ENCODE measurements around the gene PDS5B. TPM values are rescaled to one million over a fixed set of nuclear protein-coding genes. Genes with fewer than 3 reads are reported as not detected.

The PDS5B gene
- total RNA-seq, 1 experiment from 2014 or later: 44.3 TPM

DNA sequence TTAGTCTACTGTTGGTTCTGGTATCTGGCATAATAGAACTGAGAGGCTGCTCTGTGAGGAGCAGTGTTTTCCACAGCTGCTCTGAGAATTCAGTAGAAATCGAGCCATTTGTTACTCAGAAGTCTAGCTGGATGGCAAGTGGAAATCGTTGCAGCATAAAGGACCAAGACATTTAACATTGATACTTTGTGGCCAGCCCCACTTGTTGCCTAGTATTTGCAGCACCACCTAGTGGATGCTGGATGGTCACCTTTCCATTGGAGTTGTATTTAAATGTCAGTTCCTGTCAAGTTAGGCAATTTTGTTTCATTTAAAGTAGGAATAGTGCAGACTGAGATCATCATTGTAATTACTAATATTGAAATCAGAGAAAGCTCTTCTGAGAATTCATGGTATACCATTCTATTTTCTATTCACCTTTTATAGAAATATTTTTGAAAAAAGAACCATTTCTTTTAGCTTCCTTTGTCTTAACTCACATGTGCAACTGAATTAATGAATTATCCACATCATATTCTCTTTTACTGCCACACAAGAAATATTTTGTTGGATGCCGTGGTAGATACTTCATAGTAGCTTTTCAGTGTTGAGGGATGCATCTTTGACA is 64.6 kb downstream of the PDS5B start:
- ChIA-PET CTCF (interaction anchor here (0.6 to 2.7 kb wide), 27 partner anchors 9 to 892 kb away, joined by 3 to 34 read pairs (median 4); partner anchors contain the start of gene PDS5B), POLR2A (no interaction called here)
- H3K27me3 Mint-ChIP-seq (ENCODE audit: low read depth): no peaks in the 10 kb centered on the region
- TF ChIP-seq MYBL2 (CRISPR knock-in tag; IDR thresholded peaks at IDR 0.05): no peak
- TF ChIP-seq, protein P1, sequence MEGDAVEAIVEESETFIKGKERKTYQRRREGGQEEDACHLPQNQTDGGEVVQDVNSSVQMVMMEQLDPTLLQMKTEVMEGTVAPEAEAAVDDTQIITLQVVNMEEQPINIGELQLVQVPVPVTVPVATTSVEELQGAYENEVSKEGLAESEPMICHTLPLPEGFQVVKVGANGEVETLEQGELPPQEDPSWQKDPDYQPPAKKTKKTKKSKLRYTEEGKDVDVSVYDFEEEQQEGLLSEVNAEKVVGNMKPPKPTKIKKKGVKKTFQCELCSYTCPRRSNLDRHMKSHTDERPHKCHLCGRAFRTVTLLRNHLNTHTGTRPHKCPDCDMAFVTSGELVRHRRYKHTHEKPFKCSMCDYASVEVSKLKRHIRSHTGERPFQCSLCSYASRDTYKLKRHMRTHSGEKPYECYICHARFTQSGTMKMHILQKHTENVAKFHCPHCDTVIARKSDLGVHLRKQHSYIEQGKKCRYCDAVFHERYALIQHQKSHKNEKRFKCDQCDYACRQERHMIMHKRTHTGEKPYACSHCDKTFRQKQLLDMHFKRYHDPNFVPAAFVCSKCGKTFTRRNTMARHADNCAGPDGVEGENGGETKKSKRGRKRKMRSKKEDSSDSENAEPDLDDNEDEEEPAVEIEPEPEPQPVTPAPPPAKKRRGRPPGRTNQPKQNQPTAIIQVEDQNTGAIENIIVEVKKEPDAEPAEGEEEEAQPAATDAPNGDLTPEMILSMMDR (IDR thresholded peaks at IDR 0.05): peak; percentile 15; the same call in 1 of the 2 replicates
- H3K36me3 Mint-ChIP-seq: peaks cover 29% of the 10 kb centered on the region
- DNase-seq (ENCODE audit: low spot score): peak; percentile 53
- peaks cover 9% of the 10 kb centered on the region for H3K4me1 Mint-ChIP-seq
- H3K4me3 Mint-ChIP-seq: no peak overlapping the region
- H3K9me3 Mint-ChIP-seq: peaks cover 19% of the 10 kb centered on the region
- peak; percentile 89 for ATAC-seq
- 0 out of 2 replicates have a peak overlapping the region, but pooled peaks have one; percentile 34 for H3K27ac Mint-ChIP-seq

GRCh38 chr13:32657309-32657708 is 71.1 kb downstream of the PDS5B start:
- no peak for DNase-seq (ENCODE audit: low spot score)
- no peaks in the 10 kb centered on the region for H3K27me3 Mint-ChIP-seq (ENCODE audit: low read depth)
- CTCF ChIA-PET: no interaction called here
- no peak for ATAC-seq
- POLR2A ChIA-PET: no interaction called here
- H3K4me3 Mint-ChIP-seq: no peak overlapping the region
- no peak overlapping the region for H3K27ac Mint-ChIP-seq
- TF ChIP-seq AFF4 (CRISPR knock-in tag; IDR thresholded peaks at IDR 0.05; ENCODE audit: borderline replicate concordance): no peak
- TF ChIP-seq FOXK1 (CRISPR knock-in tag; IDR thresholded peaks at IDR 0.05): no peak
- TF ChIP-seq KAT7 (CRISPR knock-in tag; IDR thresholded peaks at IDR 0.05; ENCODE audit: borderline replicate concordance): no peak
- TF ChIP-seq SOX15 (CRISPR knock-in tag; IDR thresholded peaks at IDR 0.05): no peak
- TF ChIP-seq, protein P2, sequence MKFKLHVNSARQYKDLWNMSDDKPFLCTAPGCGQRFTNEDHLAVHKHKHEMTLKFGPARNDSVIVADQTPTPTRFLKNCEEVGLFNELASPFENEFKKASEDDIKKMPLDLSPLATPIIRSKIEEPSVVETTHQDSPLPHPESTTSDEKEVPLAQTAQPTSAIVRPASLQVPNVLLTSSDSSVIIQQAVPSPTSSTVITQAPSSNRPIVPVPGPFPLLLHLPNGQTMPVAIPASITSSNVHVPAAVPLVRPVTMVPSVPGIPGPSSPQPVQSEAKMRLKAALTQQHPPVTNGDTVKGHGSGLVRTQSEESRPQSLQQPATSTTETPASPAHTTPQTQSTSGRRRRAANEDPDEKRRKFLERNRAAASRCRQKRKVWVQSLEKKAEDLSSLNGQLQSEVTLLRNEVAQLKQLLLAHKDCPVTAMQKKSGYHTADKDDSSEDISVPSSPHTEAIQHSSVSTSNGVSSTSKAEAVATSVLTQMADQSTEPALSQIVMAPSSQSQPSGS (CRISPR knock-in tag; IDR thresholded peaks at IDR 0.05; ENCODE audit: borderline replicate concordance, low read depth): no peak
- no peak for TF ChIP-seq GRHL2 (CRISPR knock-in tag; IDR thresholded peaks at IDR 0.05; ENCODE audit: insufficient replicate concordance, severe bottlenecking)
- TF ChIP-seq E2F4 (CRISPR knock-in tag; IDR thresholded peaks at IDR 0.05; ENCODE audit: borderline replicate concordance, low read depth): no peak
- TF ChIP-seq PRRX2 (CRISPR knock-in tag; IDR thresholded peaks at IDR 0.05): no peak
- no peak for TF ChIP-seq OVOL2 (CRISPR knock-in tag; IDR thresholded peaks at IDR 0.05; ENCODE audit: borderline replicate concordance)
- no peak for TF ChIP-seq TCF7 (CRISPR knock-in tag; IDR thresholded peaks at IDR 0.05; ENCODE audit: low read depth)
- TF ChIP-seq, protein P3, sequence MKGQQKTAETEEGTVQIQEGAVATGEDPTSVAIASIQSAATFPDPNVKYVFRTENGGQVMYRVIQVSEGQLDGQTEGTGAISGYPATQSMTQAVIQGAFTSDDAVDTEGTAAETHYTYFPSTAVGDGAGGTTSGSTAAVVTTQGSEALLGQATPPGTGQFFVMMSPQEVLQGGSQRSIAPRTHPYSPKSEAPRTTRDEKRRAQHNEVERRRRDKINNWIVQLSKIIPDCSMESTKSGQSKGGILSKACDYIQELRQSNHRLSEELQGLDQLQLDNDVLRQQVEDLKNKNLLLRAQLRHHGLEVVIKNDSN (CRISPR knock-in tag; IDR thresholded peaks at IDR 0.05): no peak
- no peak for TF ChIP-seq ZNF416 (CRISPR knock-in tag; IDR thresholded peaks at IDR 0.05)
- TF ChIP-seq, protein P4, sequence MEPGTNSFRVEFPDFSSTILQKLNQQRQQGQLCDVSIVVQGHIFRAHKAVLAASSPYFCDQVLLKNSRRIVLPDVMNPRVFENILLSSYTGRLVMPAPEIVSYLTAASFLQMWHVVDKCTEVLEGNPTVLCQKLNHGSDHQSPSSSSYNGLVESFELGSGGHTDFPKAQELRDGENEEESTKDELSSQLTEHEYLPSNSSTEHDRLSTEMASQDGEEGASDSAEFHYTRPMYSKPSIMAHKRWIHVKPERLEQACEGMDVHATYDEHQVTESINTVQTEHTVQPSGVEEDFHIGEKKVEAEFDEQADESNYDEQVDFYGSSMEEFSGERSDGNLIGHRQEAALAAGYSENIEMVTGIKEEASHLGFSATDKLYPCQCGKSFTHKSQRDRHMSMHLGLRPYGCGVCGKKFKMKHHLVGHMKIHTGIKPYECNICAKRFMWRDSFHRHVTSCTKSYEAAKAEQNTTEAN (CRISPR knock-in tag; IDR thresholded peaks at IDR 0.05): no peak
- no peak for TF ChIP-seq ZNF121 (CRISPR knock-in tag; IDR thresholded peaks at IDR 0.05)
- H3K4me1 Mint-ChIP-seq: no peaks in the 10 kb centered on the region
- peaks cover 36% of the 10 kb centered on the region for H3K9me3 Mint-ChIP-seq
- peaks cover 48% of the 10 kb centered on the region for H3K36me3 Mint-ChIP-seq
